SH-SY5Y (cell line): ENCODE measurements around the gene CADM2.

Source experiments
- GATA2 ChIP-seq: IDR thresholded peaks from 2 replicates; pipeline ENCODE4 v1.6.1; 2011; ENCODE audit warnings: mild to moderate bottlenecking, low read depth, low read length
- GATA3 ChIP-seq: IDR thresholded peaks from 2 replicates; pipeline ENCODE4 v1.6.1; 2011; ENCODE audit warnings: low read depth, mild to moderate bottlenecking, low read length, moderate library complexity

The CADM2 gene

GRCh38 chr3:84958495-84959469 is at the start of gene CADM2:
Gene CADM2 (plus strand): TSS chr3:84958989.
- TF ChIP-seq GATA3, result no peak
- no peak for TF ChIP-seq GATA2

DNA sequence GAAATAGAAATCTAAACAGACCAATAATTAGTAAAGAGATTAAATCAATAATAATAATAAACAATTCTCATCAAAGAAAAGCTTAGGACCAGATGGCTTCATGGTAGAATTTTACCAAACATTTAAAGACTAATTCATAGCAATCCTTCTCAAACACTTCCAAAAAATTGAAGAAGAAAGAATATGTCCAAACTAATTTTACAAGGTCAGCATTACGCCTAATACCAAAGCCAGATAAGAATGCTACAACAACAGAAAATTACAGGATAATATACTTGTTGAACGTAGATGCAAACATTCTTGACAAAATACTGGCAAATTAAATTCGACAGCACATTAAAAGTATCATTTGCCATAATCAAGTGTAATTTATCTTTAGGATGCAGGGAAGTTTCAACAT is 36.1 kb upstream of the CADM2 start:
- TF ChIP-seq GATA3 (no peak), GATA2 (no peak)

- TF ChIP-seq GATA3 (no peak), GATA2 (no peak)
Measured at GRCh38 chr3:84925571-84925970, 33.2 kb upstream of the CADM2 start.

DNA sequence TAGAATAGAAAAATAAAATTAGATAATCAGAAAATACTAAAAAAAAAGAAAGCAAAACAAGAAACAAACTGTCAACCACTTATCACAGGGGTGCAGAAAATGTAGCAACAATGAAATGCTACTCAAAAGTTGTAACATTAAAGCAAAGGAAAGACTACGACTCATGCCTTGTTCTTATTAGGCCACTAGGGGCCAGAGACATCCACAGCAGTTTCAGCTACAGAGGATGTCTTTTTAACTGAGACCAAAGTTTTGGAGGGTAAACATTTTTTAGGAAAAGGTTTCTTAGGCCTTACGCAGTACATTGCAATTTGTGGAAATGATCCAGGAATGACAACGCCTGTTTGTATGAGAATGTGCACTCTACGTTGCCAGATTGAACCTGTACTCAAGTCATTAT is 15.4 kb upstream of the CADM2 start:
- TF ChIP-seq GATA3 (no peak), GATA2 (no peak)

DNA sequence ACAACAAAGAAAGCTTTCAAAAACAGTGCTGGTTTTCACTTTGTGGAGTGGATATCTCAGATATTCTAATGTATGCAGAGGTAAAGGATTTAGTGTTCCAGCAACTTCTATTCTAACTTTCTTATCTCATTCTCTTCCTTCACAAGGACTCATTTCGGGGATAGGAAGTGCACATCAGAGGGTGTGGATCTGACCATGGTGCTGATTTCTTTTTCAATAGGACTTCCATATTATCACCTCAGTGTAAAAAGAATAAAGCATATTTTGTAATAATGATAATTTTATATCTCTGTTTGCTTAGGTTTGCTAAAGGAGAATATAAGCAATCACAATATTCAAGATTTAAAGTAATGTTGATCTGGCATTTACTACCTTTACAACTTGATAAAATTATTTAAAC is 12.5 kb upstream of the CADM2 start:
- TF ChIP-seq GATA2 (no peak), GATA3 (no peak)

DNA sequence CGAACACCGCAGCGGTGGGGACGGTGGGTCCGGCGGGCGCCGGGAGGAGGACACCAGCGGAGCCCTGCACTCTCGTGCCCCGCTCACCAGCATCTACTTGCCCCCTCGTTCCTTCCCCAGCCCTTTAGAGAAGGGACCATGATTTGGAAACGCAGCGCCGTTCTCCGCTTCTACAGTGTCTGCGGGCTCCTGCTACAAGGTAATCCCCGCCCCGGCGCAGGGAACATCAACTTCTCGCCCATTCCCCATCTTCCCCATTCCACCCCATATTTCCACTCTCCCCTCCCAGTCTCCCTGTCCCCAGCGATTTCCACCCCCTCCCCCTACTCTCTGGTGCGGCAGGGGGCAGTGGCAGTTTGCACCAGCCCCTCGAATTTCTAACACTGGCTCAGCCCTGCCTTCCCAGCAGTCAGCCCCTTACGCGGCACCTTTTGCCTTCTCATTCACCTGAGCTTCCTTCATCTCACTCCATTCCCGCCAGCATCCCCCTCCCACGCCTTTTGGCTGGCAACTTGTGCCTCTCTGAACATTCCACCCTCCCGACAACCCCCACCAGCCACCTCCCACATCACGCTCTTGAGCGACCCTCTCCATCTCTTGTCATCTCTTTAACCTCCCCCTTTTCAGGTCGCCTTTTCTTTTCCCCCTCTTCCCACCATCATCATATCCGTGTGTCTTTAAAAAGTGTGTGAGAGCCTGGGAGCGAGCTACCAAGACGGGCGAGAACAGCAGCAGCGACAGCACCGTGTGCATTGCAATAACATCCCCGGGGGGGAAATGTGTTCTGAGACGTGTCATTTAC is 882 bp downstream of the CADM2 start:
- TF ChIP-seq GATA3 (no peak), GATA2 (no peak)

DNA sequence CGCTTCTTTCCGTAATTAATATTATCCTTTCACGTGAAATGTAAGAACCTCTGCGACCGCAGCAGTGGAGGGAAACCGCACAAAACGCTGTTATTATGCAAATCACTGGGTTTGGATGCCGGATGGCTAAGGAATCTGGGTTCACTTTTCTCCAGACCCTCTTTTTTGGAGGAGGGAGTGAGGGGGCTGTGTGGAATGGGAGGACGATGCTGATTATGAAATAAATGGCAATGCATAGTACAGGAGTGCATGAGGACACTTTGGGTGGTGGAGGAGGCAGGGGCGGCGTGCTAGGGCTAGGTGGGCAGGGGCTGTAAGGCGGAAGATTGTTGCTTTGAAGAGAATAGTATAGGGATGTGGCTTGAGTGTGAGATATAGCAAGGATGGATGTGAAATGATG is 1.8 kb downstream of the CADM2 start:
- no peak for TF ChIP-seq GATA3
- TF ChIP-seq GATA2, result no peak

DNA sequence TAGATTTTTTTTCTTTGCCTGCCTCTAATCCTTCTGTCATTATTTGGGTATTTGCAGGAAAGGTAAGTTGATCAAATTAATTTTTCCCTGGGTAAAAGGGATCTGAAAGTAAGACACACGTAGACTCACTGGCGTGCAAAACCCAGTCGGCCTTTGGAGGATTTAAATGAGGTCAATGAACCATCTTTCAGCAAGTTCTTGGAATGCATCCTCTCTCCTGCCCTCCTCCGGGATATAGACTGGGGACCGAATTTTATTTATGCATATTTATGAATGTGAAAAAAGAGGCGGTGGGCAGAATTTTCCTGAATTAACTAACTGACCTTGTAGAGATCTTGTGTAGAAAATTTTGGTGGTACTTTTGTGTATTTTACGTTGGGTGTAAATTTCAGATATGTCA is 2.2 kb downstream of the CADM2 start:
- TF ChIP-seq GATA3, result no peak
- no peak for TF ChIP-seq GATA2

DNA sequence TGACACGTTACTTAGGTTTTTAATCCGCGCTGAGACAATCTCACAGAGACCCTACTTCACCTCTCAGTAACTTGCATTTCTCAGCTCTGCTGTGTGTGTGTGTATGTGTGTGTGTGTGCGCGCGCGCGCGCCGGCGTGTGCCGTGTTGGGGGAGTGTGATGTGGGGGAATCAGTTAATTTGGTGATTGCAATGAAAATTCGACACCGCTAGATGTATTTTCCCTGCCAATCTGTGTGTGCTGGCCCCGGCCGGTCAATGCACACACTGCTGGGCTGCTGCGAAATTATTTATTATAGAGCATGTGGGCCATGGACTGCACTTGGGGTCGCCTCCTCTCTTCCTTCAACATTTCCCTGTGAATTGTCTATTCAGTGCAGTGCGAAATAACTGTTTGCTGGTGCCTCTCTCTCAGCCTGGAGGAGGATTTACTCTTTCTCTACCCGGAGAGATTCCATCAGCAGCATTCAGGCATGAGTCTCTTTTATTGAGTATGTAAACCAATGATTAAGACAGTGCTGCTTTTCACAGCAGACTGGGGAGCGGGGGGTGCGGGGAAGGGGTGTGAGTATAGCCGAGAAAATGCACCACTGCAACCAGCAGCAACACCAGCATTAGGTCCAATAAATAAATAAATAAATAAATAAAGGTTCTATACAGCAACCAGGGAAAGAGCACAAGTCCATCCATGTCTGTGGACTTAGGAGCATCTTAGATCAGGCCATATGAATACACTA is 2.9 kb downstream of the CADM2 start:
- TF ChIP-seq GATA3 (no peak), GATA2 (no peak)

GRCh38 chr3:84962415-84962814 is 3.6 kb downstream of the CADM2 start:
- TF ChIP-seq GATA2 (no peak), GATA3 (no peak)

- TF ChIP-seq GATA3 (no peak), GATA2 (no peak)
Measured at GRCh38 chr3:84963137-84963536, 4.3 kb downstream of the CADM2 start.

- no peak for TF ChIP-seq GATA2
- TF ChIP-seq GATA3, result no peak
Measured at GRCh38 chr3:84965141-84965540, 6.4 kb downstream of the CADM2 start.

- TF ChIP-seq GATA3, result no peak
- TF ChIP-seq GATA2, result no peak
Measured at GRCh38 chr3:84967767-84968581, 9.2 kb downstream of the CADM2 start.
